CD4-positive, alpha-beta T cell (primary cell): Measurements from ENCODE around the gene JOSD2. TPM values are rescaled to one million over a fixed set of nuclear protein-coding genes. Genes with fewer than 3 reads are reported as not detected.
A peak's percentile ranks its signal among the peaks of the same experiment; 100 is the strongest.

Experiments
- ATAC-seq: fragments of 200-7000 bp; cut with Tn5 transposase; one replicate; pipeline ENCODE4 v1.10.0; 2022; ENCODE audit warnings: mild to moderate bottlenecking; ENCODE audit not compliant: poor library complexity
- CTCF ChIA-PET: fragments of 350-600 bp; sonication (Branson Sonifier 250); formaldehyde crosslinking; loops from one replicate; lab custom pipeline; 2021; ENCODE audit warnings: antibody characterized with exemption, inconsistent platforms; lab: Charles Lee
- POLR2A ChIA-PET: fragments of 350-600 bp; sonication (Branson Sonifier 250); formaldehyde crosslinking; loops from one replicate; lab custom pipeline; 2021; ENCODE audit warnings: antibody characterized with exemption, inconsistent platforms; lab: Charles Lee
- DNase-seq, 14 experiments: peaks; one replicate each; pipeline ENCODE4 v3.0.0-alpha.2; 2013 to 2020; ENCODE audit warnings: mixed read lengths in 2 of 14
- H3K27ac ChIP-seq, 2 donors: one replicate each; pipeline versions ENCODE4 v1.5.1 to v1.7.0; 2013; ENCODE audit warnings: low read length in 2 of 2, low read depth in 1 of 2, mild to moderate bottlenecking in 1 of 2
- H3K27me3 ChIP-seq, 2 experiments: 1 replicate in 1 of 2; 2 replicates in 1 of 2; pipeline versions ENCODE4 v1.6.1 to v1.7.0; 2013; ENCODE audit warnings: low read length in 2 of 2, control low read depth in 1 of 2, mild to moderate bottlenecking in 1 of 2, moderate library complexity in 1 of 2; ENCODE audit not compliant: insufficient read depth in 2 of 2, control insufficient read depth in 1 of 2
- H3K36me3 ChIP-seq: one replicate; pipeline ENCODE4 v1.6.1; 2013; ENCODE audit warnings: low read length, control low read depth; ENCODE audit not compliant: insufficient read depth
- H3K4me1 ChIP-seq: one replicate; pipeline ENCODE4 v1.6.1; 2013; ENCODE audit warnings: low read length, control low read depth; ENCODE audit not compliant: insufficient read depth
- H3K4me3 ChIP-seq: one replicate; pipeline ENCODE4 v1.5.1; 2013; ENCODE audit warnings: mild to moderate bottlenecking, low read length, moderate library complexity
- H3K9me3 ChIP-seq, 2 experiments: 1 replicate in 1 of 2; 2 replicates in 1 of 2; pipeline versions ENCODE4 v1.6.1 to v1.7.0; 2013; ENCODE audit warnings: low read length in 2 of 2, mild to moderate bottlenecking in 2 of 2, control low read depth in 1 of 2, moderate library complexity in 1 of 2; ENCODE audit not compliant: control insufficient read depth in 1 of 2, insufficient read depth in 1 of 2
- H3K27ac Mint-ChIP-seq: one replicate; pipeline ENCODE4 v1.8.0; 2020; ENCODE audit warnings: mixed read lengths
- H3K27me3 Mint-ChIP-seq: one replicate; pipeline ENCODE4 v1.8.0; 2021; ENCODE audit warnings: mixed read lengths
- H3K36me3 Mint-ChIP-seq: one replicate; pipeline ENCODE4 v1.8.0; 2021; ENCODE audit warnings: low read depth, mixed read lengths
- H3K4me1 Mint-ChIP-seq: one replicate; pipeline ENCODE4 v1.8.0; 2021; ENCODE audit warnings: low read depth, mixed read lengths
- H3K4me3 Mint-ChIP-seq: one replicate; pipeline ENCODE4 v1.8.0; 2020; ENCODE audit warnings: mild to moderate bottlenecking, mixed read lengths
- H3K9me3 Mint-ChIP-seq: one replicate; pipeline ENCODE4 v1.8.0; 2020; ENCODE audit warnings: mixed read lengths
- CTCF ChIP-seq: fragments of 200-600 bp; IDR thresholded peaks from one replicate; pipeline ENCODE4 v1.8.0; 2022; ENCODE audit warnings: antibody characterized with exemption, mild to moderate bottlenecking
- intact Hi-C, 2 experiments: fragments of 100-400 bp; cut with DNase I in 1 of 2; cut with micrococcal nuclease in 1 of 2; formaldehyde crosslinking; loops; one replicate each; pipeline versions ENCODE4 v1.15.1 to v1.9.0; 2023 to 2025; cut with DNase I, micrococcal nuclease
- total RNA-seq, 174 experiments: library from RNA in 2 of 174; stranded (reverse) in 2 of 174; gene quantifications; one replicate each; pipeline ENCODE4 v1.2.3 and lab custom pipeline; 2021 to 2026

The JOSD2 gene
- total RNA-seq, 2 experiments from 2014 or later: 11.7 to 11.9 TPM

- Mint-ChIP-seq H3K4me1 (no peaks in the 10 kb centered on the region), H3K27ac (no peak overlapping the region), H3K36me3 (no peaks in the 10 kb centered on the region), H3K4me3 (no peak overlapping the region), H3K9me3 (no peaks in the 10 kb centered on the region), H3K27me3 (peaks cover 13% of the 10 kb centered on the region)
- Histone ChIP-seq H3K36me3 (no peaks in the 10 kb centered on the region), H3K27me3 (no peaks in the 10 kb centered on the region), H3K9me3 (no peaks in the 10 kb centered on the region), H3K4me1 (no peaks in the 10 kb centered on the region), H3K4me3 (no peak overlapping the region), H3K27ac (no peak overlapping the region)
- ChIA-PET CTCF (no interaction called here), POLR2A (no interaction called here)
- intact Hi-C loops: no loop called here
- ATAC-seq: no peak
- TF ChIP-seq CTCF: no peak
- DNase-seq: no peak
Measured at GRCh38 chr19:50468818-50469217, 42.2 kb downstream of the JOSD2 start.

- H3K27ac Mint-ChIP-seq: no peak overlapping the region
- CTCF ChIA-PET: no interaction called here
- no peak overlapping the region for H3K4me3 Mint-ChIP-seq
Measured at GRCh38 chr19:50467566-50467965, 43.4 kb downstream of the JOSD2 start.

GRCh38 chr19:50466706-50467039, 44.3 kb downstream of the JOSD2 start:
- no peak for DNase-seq
- Histone ChIP-seq H3K4me1 (no peaks in the 10 kb centered on the region), H3K27ac (no peak overlapping the region), H3K9me3 (no peaks in the 10 kb centered on the region), H3K4me3 (no peak overlapping the region), H3K36me3 (no peaks in the 10 kb centered on the region), H3K27me3 (no peaks in the 10 kb centered on the region)
- H3K27me3 Mint-ChIP-seq: peaks cover 27% of the 10 kb centered on the region
- no peaks in the 10 kb centered on the region for H3K9me3 Mint-ChIP-seq
- H3K4me3 Mint-ChIP-seq: no peak overlapping the region
- no peak for TF ChIP-seq CTCF
- H3K4me1 Mint-ChIP-seq: no peaks in the 10 kb centered on the region
- H3K27ac Mint-ChIP-seq: no peak overlapping the region
- no peaks in the 10 kb centered on the region for H3K36me3 Mint-ChIP-seq
- POLR2A ChIA-PET: no interaction called here
- ATAC-seq: no peak
- intact Hi-C loops: no loop called here
- CTCF ChIA-PET: no interaction called here

More at GRCh38 chr19:50467566-50467965, 43.4 kb downstream of the JOSD2 start:
- intact Hi-C loops: no loop called here
- Mint-ChIP-seq H3K4me1 (no peaks in the 10 kb centered on the region), H3K9me3 (no peaks in the 10 kb centered on the region), H3K36me3 (no peaks in the 10 kb centered on the region), H3K27me3 (peaks cover 22% of the 10 kb centered on the region)
- Histone ChIP-seq H3K36me3 (no peaks in the 10 kb centered on the region), H3K27me3 (no peaks in the 10 kb centered on the region), H3K4me1 (no peaks in the 10 kb centered on the region), H3K4me3 (no peak overlapping the region), H3K9me3 (no peaks in the 10 kb centered on the region), H3K27ac (no peak overlapping the region)
- ATAC-seq (no peak), DNase-seq (peak in 1 of 14 experiments; percentile 12)
- POLR2A ChIA-PET: no interaction called here
- TF ChIP-seq CTCF: no peak
